Endometrial microvascular endothelial cells (primary cell): ENCODE measurements around the gene LAMA5. TPM values are rescaled to one million over a fixed set of nuclear protein-coding genes. Genes with fewer than 3 reads are reported as not detected.

Experiments
- in situ Hi-C: cut with HindIII; loops from 2 replicates; pipeline ENCODE4 v1.10.0; 2017; ENCODE audit warnings: low sequenced_read_pairs, low pct_unique_long_range_greater_than_20kb; ENCODE audit errors: inconsistent ontology term
- total RNA-seq: library from RNA; depleted of rRNA; stranded (reverse); fragments of >200 nt; gene quantifications from one replicate; pipeline ENCODE4 v1.2.3, GENCODE V29; 2015; ENCODE audit errors: inconsistent ontology term

LAMA5 gene
- total RNA-seq, 1 donor from 2014 or later, result 132 TPM

DNA sequence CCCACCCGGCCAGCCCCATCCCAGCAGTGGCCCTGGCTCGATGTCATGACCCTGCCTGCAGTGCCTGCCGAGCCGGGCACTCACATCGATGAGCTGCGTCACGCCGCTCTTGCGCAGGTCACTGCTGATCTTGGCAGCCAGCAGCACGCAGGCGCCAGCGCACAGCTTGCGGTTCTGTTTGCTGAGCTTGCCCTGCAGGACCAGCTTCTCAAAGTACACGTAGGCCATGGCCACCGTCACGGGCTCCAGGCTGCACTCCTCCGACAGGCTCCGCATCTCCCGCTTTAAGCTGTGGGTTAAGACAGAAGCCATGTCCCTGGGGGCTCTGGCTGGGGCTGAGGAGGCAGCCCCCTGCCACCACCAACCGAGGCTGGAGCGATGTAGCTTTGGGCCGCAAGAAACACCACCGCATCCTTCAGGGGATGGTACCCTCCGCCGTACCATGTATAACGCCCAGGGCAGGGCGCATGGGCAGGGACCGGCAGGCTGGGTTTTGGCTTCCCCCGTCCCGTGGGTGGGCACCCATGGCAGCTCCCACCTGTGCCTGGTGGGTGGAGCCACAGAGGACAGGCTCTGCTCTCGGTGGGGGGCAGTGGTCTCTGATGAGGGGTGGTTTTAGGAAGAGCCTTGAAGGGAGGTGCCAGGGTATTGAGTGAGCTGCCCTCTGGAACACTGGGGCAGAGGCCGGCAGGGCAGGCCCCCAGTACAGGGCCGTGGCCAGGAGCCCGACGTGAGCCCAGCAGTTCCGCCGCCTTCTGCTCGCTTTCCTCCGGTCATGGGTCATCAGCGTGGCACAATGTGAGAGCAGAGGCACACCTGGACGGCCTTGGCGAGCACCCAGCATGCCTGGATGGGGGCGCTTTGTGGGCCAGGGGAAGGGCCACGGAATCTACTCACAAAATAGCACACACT, 24.3 kb upstream of the LAMA5 start:
- in situ Hi-C loops, result no loop called here

DNA sequence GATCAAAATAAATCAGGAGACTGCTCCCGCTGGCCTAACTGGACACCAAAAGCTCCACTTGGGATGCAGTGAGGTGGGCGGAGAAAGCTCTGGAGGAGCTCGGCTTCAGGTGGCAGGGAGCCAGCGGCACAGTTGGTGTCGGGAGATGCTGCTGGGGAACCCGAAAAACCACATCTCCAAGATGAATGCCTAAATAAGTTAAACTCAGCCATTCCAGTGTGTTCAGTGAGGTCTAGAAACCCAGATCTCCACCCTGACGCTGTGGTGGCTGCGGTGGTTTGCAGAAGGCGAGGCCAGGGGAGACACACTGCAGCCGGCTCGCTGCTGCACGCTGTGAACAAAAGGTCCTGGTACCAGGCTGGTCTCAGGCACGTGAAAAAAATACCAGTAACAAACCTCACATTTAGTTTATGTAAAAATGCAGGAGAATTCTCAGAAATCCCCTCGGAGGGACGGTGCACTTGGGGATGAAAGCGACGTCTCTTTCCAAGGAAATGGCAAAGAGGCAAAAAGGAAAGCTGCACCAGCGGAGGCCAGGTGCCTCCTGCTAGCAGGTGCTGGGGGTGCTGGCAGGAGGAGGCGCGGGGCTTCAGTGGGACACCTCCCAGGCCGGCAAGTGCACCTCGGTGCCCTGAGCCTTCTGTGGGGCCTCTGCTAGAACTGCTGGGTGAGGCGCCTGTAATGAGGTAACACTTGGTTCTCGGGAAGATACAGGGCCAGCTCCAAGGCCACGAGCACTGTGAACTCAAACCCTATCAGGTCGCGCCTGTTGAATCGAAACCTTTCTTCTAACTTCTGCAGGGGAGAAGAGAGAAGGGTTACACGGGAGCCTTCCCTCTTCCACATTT, 23.4 kb upstream of the LAMA5 start:
- in situ Hi-C loops, result no loop called here

DNA sequence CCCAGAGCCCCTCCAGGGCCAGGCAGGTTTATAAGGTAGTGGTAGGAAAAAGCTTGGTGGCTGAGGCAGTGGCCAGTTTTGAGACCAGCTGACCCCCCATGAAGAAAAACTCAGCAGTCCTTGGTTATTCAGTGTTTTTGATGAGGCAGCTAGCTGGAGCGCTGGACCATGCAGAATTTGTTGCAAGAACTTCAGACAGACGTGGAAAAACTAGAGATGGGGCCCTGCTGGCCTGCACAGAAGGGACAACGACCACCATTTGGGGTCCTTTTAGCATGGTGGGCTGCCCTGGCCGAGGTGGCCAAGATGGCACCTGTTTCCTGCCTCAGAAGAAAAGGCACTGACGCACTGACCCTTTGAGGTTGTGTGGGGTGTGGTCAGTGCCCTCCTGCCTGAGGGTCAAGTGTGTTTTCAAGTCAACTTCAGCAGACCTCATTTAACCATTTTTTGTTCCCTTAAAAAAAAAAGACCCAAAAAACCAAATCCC, 22.5 kb upstream of the LAMA5 start:
- in situ Hi-C loops, result no loop called here

DNA sequence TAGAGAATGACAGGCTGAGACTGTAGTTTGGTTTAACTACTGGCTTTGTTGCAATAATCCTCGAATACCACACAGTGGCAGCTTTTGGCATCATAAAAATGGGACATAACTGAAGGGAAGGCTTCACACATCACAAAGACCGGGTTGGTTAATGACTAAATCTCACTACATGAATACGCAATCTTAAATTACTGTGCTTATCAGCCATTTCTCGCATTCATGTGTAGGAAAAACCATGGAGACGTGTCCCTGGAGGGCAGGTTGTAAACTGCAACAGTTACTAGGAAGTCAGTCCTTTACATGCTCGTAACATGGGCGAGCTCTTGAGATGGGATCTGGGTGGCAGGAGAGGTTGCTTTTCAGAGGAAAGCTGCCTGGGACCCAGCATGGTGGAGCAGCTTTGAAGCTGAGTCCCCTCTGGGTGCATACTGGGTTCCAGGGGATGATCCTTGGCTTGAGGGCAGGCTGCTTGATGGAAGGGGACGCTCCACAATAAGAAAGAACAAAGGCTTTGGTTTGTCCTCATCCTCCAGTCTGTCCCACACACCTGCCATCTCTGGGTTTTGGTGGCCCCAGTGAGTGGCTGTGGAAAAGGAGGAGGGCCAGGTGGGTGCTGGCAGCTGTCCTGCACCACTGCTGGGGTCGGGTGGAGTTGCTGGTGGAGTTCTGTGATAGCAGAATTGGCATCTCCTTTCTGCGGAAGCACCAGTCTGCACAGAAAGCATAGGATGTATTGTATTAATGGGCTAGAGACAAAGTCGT, 21.9 kb upstream of the LAMA5 start:
- in situ Hi-C loops, result no loop called here

DNA sequence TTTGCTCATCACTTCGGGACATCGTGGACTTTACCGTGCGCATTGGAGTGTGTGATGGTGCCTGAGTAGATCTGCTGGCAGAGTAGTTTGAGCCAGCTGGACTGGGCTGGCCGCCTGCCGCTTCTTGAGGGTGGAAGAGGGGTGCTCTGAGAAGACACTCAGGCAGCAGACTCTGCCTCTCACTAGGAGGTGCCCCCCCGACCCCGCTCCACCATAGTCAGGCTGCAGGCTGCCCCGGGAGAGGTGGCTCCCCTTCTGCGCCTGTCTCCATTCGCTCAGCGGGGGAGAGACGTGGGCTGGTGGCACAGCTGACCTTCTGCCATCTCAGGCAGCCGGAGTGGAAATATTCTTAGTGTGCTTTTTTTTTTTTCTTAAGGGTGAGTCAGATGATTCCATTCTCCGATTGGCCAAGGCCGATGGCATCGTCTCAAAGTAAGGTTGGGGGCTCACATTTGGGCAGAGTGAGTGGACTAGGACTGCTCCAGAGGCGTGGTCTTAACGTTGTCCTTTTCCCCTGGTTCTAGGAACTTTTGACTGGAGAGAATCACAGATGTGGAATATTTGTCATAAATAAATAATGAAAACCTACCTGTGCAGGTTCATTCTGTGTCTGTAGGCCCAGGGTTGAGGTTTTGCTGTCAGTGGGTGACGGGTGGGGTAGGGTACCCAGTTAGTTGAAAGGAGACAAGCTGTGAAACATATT, 21.0 kb upstream of the LAMA5 start:
- in situ Hi-C loops, result no loop called here

DNA sequence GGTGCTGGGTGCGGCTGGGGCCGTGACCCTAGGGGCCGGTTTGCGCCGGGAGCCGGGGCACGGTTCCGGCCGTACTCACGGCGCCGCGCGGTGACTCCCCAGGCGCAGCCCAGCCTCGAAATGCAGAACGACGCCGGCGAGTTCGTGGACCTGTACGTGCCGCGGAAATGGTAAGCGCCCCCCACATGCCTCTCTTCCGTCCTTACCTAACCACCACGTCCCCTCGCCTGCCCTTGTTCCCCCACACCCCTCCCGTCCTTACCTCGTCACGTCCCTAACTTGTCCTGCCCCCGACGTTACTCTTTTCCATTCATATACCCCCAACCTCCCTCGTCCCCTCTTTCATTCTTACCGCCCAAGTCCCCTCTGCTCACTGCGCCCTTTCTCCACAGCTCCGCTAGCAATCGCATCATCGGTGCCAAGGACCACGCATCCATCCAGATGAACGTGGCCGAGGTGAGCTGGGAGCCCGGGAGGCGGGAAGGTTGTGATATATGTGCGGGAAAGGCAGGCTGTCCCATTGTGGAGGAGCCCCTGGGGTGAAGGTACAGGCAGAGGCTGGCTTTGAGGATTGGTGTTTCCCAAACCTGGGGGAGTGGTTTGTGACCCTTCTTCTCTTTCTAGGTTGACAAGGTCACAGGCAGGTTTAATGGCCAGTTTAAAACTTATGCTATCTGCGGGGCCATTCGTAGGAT, 20.3 kb upstream of the LAMA5 start:
- in situ Hi-C loops, result no loop called here

DNA sequence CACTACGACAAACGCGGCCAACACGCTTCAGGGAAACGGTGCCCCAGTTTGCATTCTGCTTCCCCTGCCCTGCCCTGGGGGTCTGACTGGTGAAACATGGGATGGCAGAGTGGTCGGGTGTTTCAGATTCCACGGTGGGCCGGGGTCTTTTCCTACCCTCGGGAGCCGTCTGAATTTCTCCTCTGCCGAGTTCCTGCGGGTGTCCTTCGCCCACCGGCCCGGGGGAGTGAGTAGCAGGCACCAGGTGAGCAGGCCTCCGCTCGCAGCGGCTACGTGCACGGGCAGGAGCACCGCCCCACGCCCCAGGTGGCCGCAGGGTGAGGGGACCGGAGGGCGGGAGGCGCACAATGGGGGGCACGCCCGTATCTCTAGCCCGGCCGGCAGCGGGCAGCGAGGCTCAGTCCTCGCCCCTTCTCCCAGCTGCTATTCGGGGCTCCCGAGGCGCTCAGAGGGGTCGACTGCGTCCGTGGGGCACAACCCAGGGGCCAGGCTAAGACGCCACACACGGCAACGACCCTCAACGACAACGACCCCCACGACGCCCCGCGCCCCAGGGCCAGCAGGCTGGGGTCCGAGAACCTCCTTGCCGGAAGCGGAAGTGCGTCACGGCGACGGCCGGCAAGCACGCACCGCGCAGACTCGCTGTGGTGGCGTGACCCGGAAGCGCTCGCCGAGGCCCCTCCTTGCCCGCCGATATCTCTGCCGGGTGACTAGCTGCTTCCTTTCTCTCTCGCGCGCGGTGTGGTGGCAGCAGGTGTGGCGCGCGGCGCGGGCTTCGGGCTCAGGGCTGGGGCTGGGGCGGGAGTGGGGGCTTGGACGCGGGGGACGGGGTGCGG, 19.5 kb upstream of the LAMA5 start, which contains the start of gene RPS21:
Gene RPS21, plus strand, starts transcription at position 721 of the 836 bp plus-strand sequence. CDS start 236 bp downstream, outside the sequence.
- in situ Hi-C loops, result no loop called here

DNA sequence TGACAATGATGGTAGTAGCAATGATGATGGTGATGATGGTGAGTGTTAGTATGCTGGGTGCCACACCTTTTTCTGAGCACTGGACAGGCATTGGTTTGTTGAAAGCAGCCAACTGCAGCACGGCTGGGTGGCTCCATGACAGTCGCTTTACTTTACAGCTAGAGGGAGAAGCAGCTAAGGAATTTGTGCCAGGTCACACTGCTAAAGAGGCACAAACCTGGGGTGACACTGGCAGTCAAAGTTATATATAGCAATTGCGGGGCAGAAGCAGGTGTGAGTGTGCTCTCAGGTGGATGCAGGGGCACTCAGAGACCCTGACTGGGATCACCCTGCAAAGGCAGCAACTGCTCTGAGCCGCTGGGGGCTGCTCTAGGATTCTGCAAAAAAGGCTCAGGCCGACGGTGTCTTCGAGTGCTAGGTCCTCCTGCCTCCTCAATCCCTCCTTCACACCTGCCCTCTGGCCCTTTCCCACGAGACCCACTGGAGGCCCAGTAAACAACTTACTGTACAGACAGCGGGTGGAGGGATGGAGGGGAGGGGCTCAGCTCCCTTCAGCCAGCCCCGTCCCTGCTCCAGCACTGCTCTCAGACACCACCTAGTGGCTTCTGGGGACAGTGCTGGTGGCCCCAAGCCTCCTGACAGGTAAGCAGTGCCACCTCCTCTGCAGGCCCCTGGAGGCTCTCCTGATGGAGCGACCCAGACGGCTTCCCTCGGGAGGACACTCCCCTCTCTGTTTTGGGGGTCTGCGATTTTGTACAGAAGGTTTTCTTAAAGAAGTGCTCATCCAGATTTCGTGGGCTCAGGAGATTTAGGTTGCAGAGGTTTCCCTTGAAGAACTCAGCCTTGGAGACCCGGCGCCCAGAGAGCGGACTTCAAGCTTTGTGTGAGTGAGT, 15.4 kb upstream of the LAMA5 start:
- in situ Hi-C loops, result no loop called here

DNA sequence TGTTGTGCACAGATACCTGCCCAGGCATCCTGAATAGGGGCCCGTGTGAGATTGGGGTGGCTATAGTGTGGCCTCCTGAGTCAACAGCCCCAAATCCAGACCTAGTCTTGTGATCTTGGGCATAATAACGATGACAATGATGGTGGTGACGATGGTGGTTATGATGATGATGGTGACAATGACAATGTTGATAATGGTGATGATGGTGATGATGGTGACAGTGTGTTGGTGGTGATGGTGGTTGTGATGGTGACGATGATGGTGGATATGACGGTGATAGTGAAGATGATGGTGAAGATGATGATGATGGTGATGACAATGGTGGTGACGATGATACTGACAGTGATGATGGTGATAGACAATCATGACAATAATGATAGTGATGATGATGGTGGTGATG, 14.7 kb upstream of the LAMA5 start:
- in situ Hi-C loops, result no loop called here

DNA sequence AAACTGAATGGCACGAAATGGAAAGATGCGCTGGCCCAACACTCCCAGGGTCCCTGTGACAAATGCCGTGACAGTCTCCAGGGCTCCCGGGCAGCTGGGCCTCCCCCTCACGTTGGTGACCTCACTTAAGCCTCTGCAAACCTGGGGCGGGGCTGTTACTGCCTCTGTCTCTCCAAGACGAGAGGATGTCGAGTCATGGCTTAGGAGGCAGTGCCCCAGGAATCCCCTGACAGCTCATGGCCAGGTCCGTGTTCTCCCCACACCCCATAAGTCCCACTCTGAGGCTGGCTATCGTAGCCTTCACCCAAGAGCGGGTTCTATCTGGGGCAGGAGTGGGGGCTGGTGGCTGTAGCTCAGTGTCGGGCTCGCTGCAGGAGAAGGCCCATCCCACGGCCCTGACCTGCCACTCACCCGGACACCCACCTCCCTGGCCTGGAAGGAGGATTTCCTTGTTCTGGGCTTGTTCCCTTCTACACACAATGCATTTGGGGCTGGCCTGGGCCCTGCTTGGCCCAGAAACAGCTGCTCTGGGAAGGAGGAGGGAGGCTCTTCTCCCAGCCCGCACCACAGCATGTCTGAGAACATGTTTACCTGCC, 14.2 kb upstream of the LAMA5 start:
- in situ Hi-C loops, result no loop called here

DNA sequence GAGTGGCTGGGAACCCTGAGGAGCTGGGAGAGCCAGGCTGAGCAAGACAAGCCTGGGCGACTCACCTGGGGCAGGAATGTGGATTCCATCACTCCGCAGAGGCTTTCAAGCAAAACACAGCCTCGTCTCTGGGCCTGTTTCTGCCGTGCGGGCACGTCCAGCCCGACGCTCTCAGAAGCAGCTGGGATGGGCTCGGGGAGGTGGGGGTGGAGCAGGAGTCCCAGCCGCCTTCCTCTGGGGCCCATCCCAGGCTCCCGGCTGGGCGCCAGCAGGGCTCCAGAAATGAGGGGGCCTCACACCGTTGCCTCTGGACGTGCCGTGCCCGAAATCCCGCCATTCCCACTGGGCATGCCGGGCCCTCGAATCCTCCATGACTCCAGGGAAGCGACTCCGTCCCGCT, 11.1 kb upstream of the LAMA5 start:
- in situ Hi-C loops, result no loop called here

DNA sequence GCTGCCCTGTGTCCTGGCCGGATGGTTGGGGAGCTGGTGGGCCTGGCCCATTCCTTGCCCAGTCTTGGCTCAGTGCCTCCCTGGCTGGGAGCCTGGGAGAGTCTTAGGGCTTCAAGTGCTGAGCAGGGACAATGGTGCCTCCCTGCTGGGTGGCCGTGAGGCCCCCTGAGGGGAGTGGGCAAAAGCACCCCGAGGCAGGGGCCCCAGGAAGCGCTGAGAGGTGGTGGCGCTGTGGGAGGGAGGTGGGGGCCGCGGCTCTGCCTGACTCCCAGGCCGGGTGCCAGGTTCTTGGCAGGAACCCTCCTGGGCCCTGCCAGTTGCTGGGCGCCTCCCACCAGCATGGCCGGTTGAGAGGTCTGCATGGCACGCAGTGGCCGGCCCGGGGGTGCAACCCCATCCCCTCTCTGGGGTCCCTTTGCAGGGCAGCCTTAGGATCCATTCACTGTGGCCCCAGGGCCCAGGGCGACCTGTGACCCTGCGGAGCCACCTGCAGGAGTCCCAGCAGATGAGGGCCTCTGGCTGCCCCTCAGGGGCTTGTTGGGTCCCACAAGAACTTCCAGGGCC, 10.6 kb upstream of the LAMA5 start:
- in situ Hi-C loops, result no loop called here

DNA sequence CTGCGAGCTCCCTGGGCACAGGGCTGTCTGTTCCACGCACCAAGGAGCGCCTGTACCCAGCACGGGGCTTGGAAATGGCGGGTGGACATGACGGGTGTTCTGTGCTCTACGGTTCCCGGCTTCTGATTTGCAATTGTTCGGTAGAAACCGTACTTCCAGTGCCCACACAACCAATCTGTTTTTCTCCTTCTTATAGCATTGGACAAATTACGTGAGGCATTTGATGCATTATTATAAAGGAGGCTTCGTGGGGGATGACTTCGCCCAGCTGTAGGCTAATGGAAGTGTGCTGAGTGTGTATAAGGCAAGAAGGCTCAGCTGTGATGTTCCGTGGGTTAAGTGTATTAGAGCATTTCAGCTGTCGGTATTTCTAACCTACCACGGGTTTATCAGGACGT, 10.0 kb upstream of the LAMA5 start:
- in situ Hi-C loops, result no loop called here

DNA sequence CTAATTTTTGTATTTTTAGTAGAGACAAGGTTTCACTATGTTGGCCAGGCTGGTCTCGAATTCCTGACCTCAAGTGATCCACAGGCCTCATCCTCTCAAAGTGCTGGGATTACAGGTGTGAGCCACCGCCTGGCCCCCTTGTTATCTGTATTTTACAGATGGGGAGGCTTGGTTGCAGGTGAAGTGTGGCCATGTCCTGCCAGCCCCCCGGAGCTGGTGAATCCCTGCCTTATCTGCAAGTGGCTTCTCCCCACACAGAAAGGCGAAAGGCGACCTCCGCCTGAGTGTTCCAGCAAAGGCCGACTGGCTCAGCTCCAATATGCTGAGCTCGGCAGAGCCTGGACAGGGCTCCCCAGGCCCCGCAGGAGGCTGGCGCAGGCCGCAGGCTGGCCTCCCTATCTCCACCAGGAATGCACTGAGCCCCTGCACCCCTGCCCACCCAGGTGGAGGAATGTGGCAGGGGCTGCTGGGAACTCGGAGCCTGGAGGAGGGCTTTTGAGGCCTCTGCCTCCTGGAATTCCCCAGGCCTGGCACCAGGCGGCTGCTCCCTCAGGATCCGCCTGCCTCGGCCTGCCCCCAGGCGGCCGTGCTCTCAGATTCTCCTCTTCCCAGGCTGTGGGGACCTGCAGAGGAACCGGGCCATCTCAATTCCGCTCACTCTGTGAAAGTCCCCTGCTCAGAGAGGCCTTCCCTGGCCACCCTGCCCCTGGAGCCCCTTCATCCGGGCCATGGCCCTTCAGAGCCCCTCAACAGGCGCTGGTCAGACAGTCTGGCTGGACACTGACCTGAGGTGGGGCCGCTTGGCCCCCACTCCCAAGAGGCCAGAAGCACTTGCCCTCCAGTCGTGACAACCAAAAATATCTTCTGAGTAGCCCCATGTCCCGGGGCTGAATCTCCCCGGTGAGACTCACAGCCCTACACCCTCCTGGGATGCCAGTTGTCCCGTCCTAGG, 9.3 kb upstream of the LAMA5 start:
- in situ Hi-C loops, result no loop called here
